ENCODE measurements around the gene STK24. TPM values are rescaled to one million over a fixed set of nuclear protein-coding genes. Genes with fewer than 3 reads are reported as not detected.

Gene STK24
- polyA plus RNA-seq, 3 donors: 14.2 to 59.8 (median 28.9) TPM

DNA sequence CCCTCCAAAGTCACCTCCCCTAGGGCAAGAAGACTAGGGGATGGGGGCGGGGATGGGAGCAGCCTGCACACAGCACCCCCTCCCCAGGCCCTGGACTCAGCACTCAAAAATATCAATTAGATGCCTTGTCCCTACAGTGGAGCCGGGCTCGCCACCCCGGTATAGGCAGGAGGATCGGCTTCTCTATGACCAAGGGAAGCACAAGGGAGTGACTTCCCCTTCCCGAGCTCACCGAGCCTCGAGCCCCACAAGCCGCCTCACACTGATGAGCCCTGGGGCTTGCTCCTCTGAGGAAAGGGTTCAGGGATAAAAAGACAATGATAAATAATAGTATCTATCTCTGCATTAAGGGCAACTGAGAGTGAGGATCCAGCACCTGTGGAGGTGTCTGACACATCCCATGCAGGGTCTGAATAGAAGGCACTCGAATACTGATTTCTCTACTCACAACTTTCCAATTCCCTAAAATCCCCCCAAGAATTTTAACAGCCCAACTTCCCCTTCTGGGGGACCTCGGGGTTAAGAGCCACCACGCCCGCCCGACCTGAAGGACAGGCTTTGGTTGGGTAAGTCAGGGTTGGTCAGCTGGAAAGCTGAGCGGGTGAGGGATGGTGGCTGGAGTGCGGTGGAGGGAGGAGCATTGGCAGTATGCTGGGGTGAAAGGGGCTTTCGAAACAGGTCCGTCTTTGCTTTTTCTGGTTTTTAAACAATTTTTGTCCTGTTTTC is 51.3 kb downstream of the STK24 start:
- intact Hi-C loops (cut with micrococcal nuclease): no loop called here
- peaks cover 10 to 14% of the 10 kb centered on the region in 2 donors for H3K36me3 Mint-ChIP-seq
- no peaks in the 10 kb centered on the region for H3K9me3 Mint-ChIP-seq
- TF ChIP-seq, protein P1, sequence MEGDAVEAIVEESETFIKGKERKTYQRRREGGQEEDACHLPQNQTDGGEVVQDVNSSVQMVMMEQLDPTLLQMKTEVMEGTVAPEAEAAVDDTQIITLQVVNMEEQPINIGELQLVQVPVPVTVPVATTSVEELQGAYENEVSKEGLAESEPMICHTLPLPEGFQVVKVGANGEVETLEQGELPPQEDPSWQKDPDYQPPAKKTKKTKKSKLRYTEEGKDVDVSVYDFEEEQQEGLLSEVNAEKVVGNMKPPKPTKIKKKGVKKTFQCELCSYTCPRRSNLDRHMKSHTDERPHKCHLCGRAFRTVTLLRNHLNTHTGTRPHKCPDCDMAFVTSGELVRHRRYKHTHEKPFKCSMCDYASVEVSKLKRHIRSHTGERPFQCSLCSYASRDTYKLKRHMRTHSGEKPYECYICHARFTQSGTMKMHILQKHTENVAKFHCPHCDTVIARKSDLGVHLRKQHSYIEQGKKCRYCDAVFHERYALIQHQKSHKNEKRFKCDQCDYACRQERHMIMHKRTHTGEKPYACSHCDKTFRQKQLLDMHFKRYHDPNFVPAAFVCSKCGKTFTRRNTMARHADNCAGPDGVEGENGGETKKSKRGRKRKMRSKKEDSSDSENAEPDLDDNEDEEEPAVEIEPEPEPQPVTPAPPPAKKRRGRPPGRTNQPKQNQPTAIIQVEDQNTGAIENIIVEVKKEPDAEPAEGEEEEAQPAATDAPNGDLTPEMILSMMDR (IDR thresholded peaks at IDR 0.05): no peak
- peaks cover 0 to 3% (median 0%) of the 10 kb centered on the region in 3 donors for H3K27me3 Mint-ChIP-seq (ENCODE audit: low read depth in 3 of 3)
- peak overlapping the region in 1 of 2 donors; percentile 9 for H3K27ac ChIP-seq (ENCODE audit: low read depth in 1 of 2, low read length in 2 of 2)
- H2AFZ ChIP-seq (ENCODE audit: insufficient read depth, low read depth, low read length, poor library complexity, severe bottlenecking): no peak overlapping the region
- H3K9me3 ChIP-seq (replicated peaks in 1 of 2; ENCODE audit: control insufficient read depth in 1 of 2, insufficient read depth in 1 of 2, low read length in 2 of 2): no peaks in the 10 kb centered on the region
- WGBS (ENCODE audit: insufficient coverage): 70% methylated on average over 6 of the region's 18 CpGs
- H3K79me2 ChIP-seq (ENCODE audit: insufficient read depth, low read length): peaks cover 100% of the 10 kb centered on the region
- H3K27ac Mint-ChIP-seq: peak overlapping the region; percentile 39 to 88 (median 62)
- no peaks in the 10 kb centered on the region for H3K36me3 ChIP-seq (replicated peaks in 1 of 2; ENCODE audit: control insufficient read depth in 1 of 2, insufficient read depth in 2 of 2, low read length in 2 of 2)
- no peaks in the 10 kb centered on the region for H3K27me3 ChIP-seq (ENCODE audit: control insufficient read depth in 2 of 2, insufficient read depth in 2 of 2, low read length in 2 of 2)
- H3K4me2 ChIP-seq (replicated peaks; ENCODE audit: extremely low read depth, low read length, poor library complexity, severe bottlenecking): no peak overlapping the region
- peaks cover 100% of the 10 kb centered on the region for H4K20me1 ChIP-seq (ENCODE audit: insufficient read depth, low read length)
- H3K9ac ChIP-seq (ENCODE audit: insufficient read depth, low read length, poor library complexity, severe bottlenecking): no peak overlapping the region
- peak in 2 of 3 donors; percentile 21 to 28 for DNase-seq
- H3K4me1 ChIP-seq (ENCODE audit: control insufficient read depth in 1 of 2, insufficient read depth in 2 of 2, low read length in 2 of 2): peaks cover 8 to 16% of the 10 kb centered on the region in 2 donors
- H3K4me3 ChIP-seq (replicated peaks in 1 of 3; ENCODE audit: low read depth in 2 of 3, low read length in 3 of 3): no peak overlapping the region
- H3K4me1 Mint-ChIP-seq: peaks cover 45% of the 10 kb centered on the region
- no peak overlapping the region for H3K4me3 Mint-ChIP-seq

DNA sequence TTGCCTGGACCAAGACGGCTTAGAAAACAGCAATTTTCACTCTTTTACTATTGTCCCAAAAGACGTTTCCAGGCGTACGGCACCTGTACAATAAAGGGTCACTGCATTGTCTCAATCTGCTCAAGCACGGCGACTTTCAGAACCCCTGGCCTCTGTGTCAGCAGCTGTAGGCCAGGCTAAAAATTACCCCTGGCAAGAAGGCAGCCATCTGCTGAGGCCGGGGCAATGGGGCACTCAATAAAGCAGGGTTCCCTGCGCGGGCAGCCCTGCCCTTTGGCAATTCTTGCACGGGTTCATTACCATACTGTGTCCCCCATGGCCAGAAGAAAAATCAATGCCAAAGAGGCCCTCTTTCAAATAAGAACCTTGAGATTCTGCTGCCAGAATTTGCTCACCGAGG is 52.1 kb downstream of the STK24 start:
- H3K27ac Mint-ChIP-seq: no peak overlapping the region
- DNase-seq: no peak
- Histone ChIP-seq H3K9me3 (replicated peaks in 1 of 2; ENCODE audit: control insufficient read depth in 1 of 2, insufficient read depth in 1 of 2, low read length in 2 of 2) (no peaks in the 10 kb centered on the region), H3K79me2 (ENCODE audit: insufficient read depth, low read length) (peaks cover 100% of the 10 kb centered on the region), H4K20me1 (ENCODE audit: insufficient read depth, low read length) (peaks cover 100% of the 10 kb centered on the region), H3K4me2 (replicated peaks; ENCODE audit: extremely low read depth, low read length, poor library complexity, severe bottlenecking) (no peak overlapping the region), H2AFZ (ENCODE audit: insufficient read depth, low read depth, low read length, poor library complexity, severe bottlenecking) (no peak overlapping the region), H3K27ac (ENCODE audit: low read depth in 1 of 2, low read length in 2 of 2) (peak overlapping the region in 1 of 2 donors; percentile 9), H3K4me3 (replicated peaks in 1 of 3; ENCODE audit: low read depth in 2 of 3, low read length in 3 of 3) (no peak overlapping the region), H3K4me1 (ENCODE audit: control insufficient read depth in 1 of 2, insufficient read depth in 2 of 2, low read length in 2 of 2) (peaks cover 8 to 16% of the 10 kb centered on the region in 2 donors), H3K27me3 (ENCODE audit: control insufficient read depth in 2 of 2, insufficient read depth in 2 of 2, low read length in 2 of 2) (no peaks in the 10 kb centered on the region), H3K36me3 (replicated peaks in 1 of 2; ENCODE audit: control insufficient read depth in 1 of 2, insufficient read depth in 2 of 2, low read length in 2 of 2) (no peaks in the 10 kb centered on the region), H3K9ac (ENCODE audit: insufficient read depth, low read length, poor library complexity, severe bottlenecking) (no peak overlapping the region)
- no peaks in the 10 kb centered on the region for H3K9me3 Mint-ChIP-seq
- H3K4me1 Mint-ChIP-seq: peaks cover 54% of the 10 kb centered on the region
- intact Hi-C loops (cut with micrococcal nuclease): loop anchor here in 1 of 2 donors (5.0 kb wide), 1 partner anchor 47 kb away; no protein-coding TSS in a partner anchor
- peaks cover 8 to 14% of the 10 kb centered on the region in 2 donors for H3K36me3 Mint-ChIP-seq
- peaks cover 0 to 3% (median 0%) of the 10 kb centered on the region in 3 donors for H3K27me3 Mint-ChIP-seq (ENCODE audit: low read depth in 3 of 3)
- TF ChIP-seq, protein P1 (IDR thresholded peaks at IDR 0.05): no peak
- no peak overlapping the region for H3K4me3 Mint-ChIP-seq
- 97% methylated on average over 10 of the region's 11 CpGs for WGBS (ENCODE audit: insufficient coverage)
